HEK293T (cell line): ENCODE measurements around the gene EFCAB6.

Source experiments
- CTCF ChIA-PET: fragments of 350-600 bp; formaldehyde crosslinking; extraction: SDS; loops from one replicate; lab custom pipeline; 2021; ENCODE audit warnings: antibody characterized with exemption, inconsistent platforms; lab: Yijun Ruan, JAX
- POLR2A ChIA-PET: fragments of 350-600 bp; formaldehyde crosslinking; extraction: SDS; loops from one replicate; lab custom pipeline; 2020; ENCODE audit warnings: antibody characterized with exemption, inconsistent platforms; lab: Yijun Ruan, JAX
- DNase-seq: peaks from one replicate; pipeline ENCODE4 v3.0.0; 2012; ENCODE audit warnings: mixed read lengths; ENCODE audit errors: extremely low spot score
- ARNT ChIP-seq: fragments of 450-650 bp; IDR thresholded peaks from 2 replicates; pipeline ENCODE4 v1.6.1; 2017; ENCODE audit warnings: mild to moderate bottlenecking
- BHLHE40 ChIP-seq: fragments of 450-650 bp; IDR thresholded peaks from 2 replicates; pipeline ENCODE4 v1.6.1; 2016; ENCODE audit warnings: mild to moderate bottlenecking, moderate library complexity, borderline replicate concordance
- CTBP1 ChIP-seq: fragments of 450-650 bp; IDR thresholded peaks from 2 replicates; pipeline ENCODE4 v1.6.1; 2016; ENCODE audit warnings: borderline replicate concordance
- ELF4 ChIP-seq: fragments of 450-650 bp; IDR thresholded peaks from 2 replicates; pipeline ENCODE4 v1.6.1; 2017; ENCODE audit warnings: antibody characterized with exemption
- FOXA1 ChIP-seq: fragments of 450-650 bp; IDR thresholded peaks from 2 replicates; pipeline ENCODE4 v1.6.1; 2016; ENCODE audit warnings: mild to moderate bottlenecking
- FOXK2 ChIP-seq: fragments of 450-650 bp; IDR thresholded peaks from 2 replicates; pipeline ENCODE4 v1.6.1; 2016; ENCODE audit warnings: mild to moderate bottlenecking
- FOXM1 ChIP-seq: fragments of 450-650 bp; IDR thresholded peaks from 2 replicates; pipeline ENCODE4 v1.6.1; 2017; ENCODE audit warnings: mild to moderate bottlenecking, borderline replicate concordance
- L3MBTL2 ChIP-seq: fragments of 450-650 bp; conservative IDR thresholded peaks from 2 replicates; pipeline ENCODE4 v1.6.1; 2016; ENCODE audit warnings: mild to moderate bottlenecking
- LEF1 ChIP-seq: fragments of 450-650 bp; IDR thresholded peaks from 2 replicates; pipeline ENCODE4 v1.6.1; 2017; ENCODE audit warnings: mild to moderate bottlenecking, borderline replicate concordance
- NFRKB ChIP-seq: fragments of 450-650 bp; IDR thresholded peaks from 2 replicates; pipeline ENCODE4 v1.6.1; 2016; ENCODE audit warnings: mild to moderate bottlenecking, moderate library complexity
- PKNOX1 ChIP-seq: fragments of 450-650 bp; IDR thresholded peaks from 2 replicates; pipeline ENCODE4 v1.6.1; 2016
- SP1 ChIP-seq: fragments of 450-650 bp; IDR thresholded peaks from 2 replicates; pipeline ENCODE4 v1.6.1; 2017
- SUZ12 ChIP-seq: fragments of 450-650 bp; IDR thresholded peaks from 2 replicates; pipeline ENCODE4 v1.6.1; 2016; ENCODE audit warnings: mild to moderate bottlenecking
- TARDBP ChIP-seq: fragments of 450-650 bp; IDR thresholded peaks from 2 replicates; pipeline ENCODE4 v1.6.1; 2016
- ZNF384 ChIP-seq: fragments of 450-650 bp; IDR thresholded peaks from 2 replicates; pipeline ENCODE4 v1.6.1; 2016

EFCAB6 gene

GRCh38 chr22:43832393-43833265 lies 20.5 kb upstream of the EFCAB6 start:
- POLR2A ChIA-PET, result no interaction called here
- TF ChIP-seq LEF1, result no peak
- TF ChIP-seq CTBP1, result no peak
- no peak for TF ChIP-seq ELF4
- no peak for TF ChIP-seq TARDBP
- TF ChIP-seq FOXK2, result no peak
- TF ChIP-seq ARNT, result no peak
- no peak for TF ChIP-seq NFRKB
- TF ChIP-seq PKNOX1, result no peak
- TF ChIP-seq SP1, result no peak
- no peak for TF ChIP-seq FOXM1
- TF ChIP-seq BHLHE40, result no peak
- DNase-seq, result no peak
- CTCF ChIA-PET, result no interaction called here

- no peak for TF ChIP-seq ARNT
- no peak for TF ChIP-seq LEF1
- TF ChIP-seq SP1, result no peak
- TF ChIP-seq TARDBP, result no peak
- TF ChIP-seq L3MBTL2, result no peak
- TF ChIP-seq FOXK2, result no peak
- no peak for TF ChIP-seq SUZ12
- no peak for TF ChIP-seq PKNOX1
- no peak for TF ChIP-seq NFRKB
- TF ChIP-seq FOXA1, result no peak
- TF ChIP-seq ELF4, result no peak
- no peak for TF ChIP-seq CTBP1
- no peak for TF ChIP-seq FOXM1
- ChIA-PET POLR2A (no interaction called here), CTCF (no interaction called here)
- DNase-seq, result no peak
Observed at GRCh38 chr22:43831561-43832392, 19.7 kb upstream of the EFCAB6 start.

- TF ChIP-seq CTBP1 (no peak), ARNT (no peak), NFRKB (no peak), ZNF384 (no peak), TARDBP (no peak), FOXK2 (no peak), LEF1 (no peak), FOXM1 (no peak), SUZ12 (no peak), FOXA1 (no peak), L3MBTL2 (no peak)
- DNase-seq, result no peak
- CTCF ChIA-PET, result interaction anchor here (1.5 kb wide), 1 partner anchor 52 kb away, joined by 3 read pairs; no protein-coding TSS in a partner anchor
- POLR2A ChIA-PET, result no interaction called here
Observed at GRCh38 chr22:43830931-43831560, 18.9 kb upstream of the EFCAB6 start.

GRCh38 chr22:43829904-43830851 lies 18.1 kb upstream of the EFCAB6 start:
- TF ChIP-seq LEF1, result no peak
- CTCF ChIA-PET, result interaction anchor here (1.5 kb wide), 1 partner anchor 53 kb away, joined by 3 read pairs; no protein-coding TSS in a partner anchor
- DNase-seq, result no peak
- POLR2A ChIA-PET, result no interaction called here

- ChIA-PET POLR2A (no interaction called here), CTCF (interaction anchor here (1.4 to 1.5 kb wide), 2 partner anchors 54 kb away, joined by 3 read pairs; no protein-coding TSS in a partner anchor)
- DNase-seq, result no peak
- TF ChIP-seq TARDBP (no peak), FOXA1 (no peak), FOXM1 (no peak), ARNT (no peak), FOXK2 (no peak), CTBP1 (no peak), LEF1 (no peak), ZNF384 (no peak), L3MBTL2 (no peak)
Observed at GRCh38 chr22:43828998-43829782, 17.1 kb upstream of the EFCAB6 start.
